HepG2 (cell line): ENCODE measurements around the gene ITSN2. TPM values are rescaled to one million over a fixed set of nuclear protein-coding genes. Genes with fewer than 3 reads are reported as not detected.

Source experiments
- ATAC-seq: fragments of 200-7000 bp; cut with Tn5 transposase; 3 replicates; pipeline ENCODE4 v1.9.1; 2020; ENCODE audit warnings: mild to moderate bottlenecking, moderate library complexity
- BruUV-seq: library from RNA; stranded (reverse); fragments of 400-500 nt; replicated peaks from 2 replicates; lab custom pipeline; 2021; lab: Mats Ljungman, UMichigan
- CTCF ChIA-PET: fragments of 300-600 bp; formaldehyde crosslinking; extraction: SDS; loops from one replicate; lab custom pipeline; 2021; ENCODE audit warnings: low total read pairs, inconsistent platforms, low intra/inter-chr PET ratio; lab: Yijun Ruan, JAX
- POLR2A ChIA-PET: fragments of 350-600 bp; sonication (Branson Sonifier 250); formaldehyde crosslinking; loops from one replicate; lab custom pipeline; 2020; ENCODE audit warnings: antibody characterized with exemption, inconsistent platforms; lab: Yijun Ruan, JAX
- DNase-seq: peaks from one replicate; pipeline ENCODE4 v3.0.0-alpha.2; 2015; ENCODE audit warnings: low spot score
- FAIRE-seq: peaks from 3 replicates; lab custom pipeline; 2011; peaks lifted over from hg19 to GRCh38; lab: Jason Lieb, UNC
- H2AFZ ChIP-seq: one replicate; pipeline ENCODE4 v1.6.1; 2011; ENCODE audit warnings: low read length, inconsistent platforms
- H3K27ac ChIP-seq: fragments of 300-600 bp; 3 replicates; pipeline ENCODE4 v1.8.0; 2011; ENCODE audit warnings: mixed run types, mild to moderate bottlenecking, mixed read lengths, low read length, inconsistent platforms; ENCODE audit not compliant: insufficient read depth; ENCODE audit errors: extremely low read length
- H3K27me3 ChIP-seq, 2 experiments: fragments of 200-600 bp in 1 of 2; 2 replicates in 1 of 2; 3 replicates in 1 of 2; pipeline versions ENCODE4 v1.6.0 to v1.8.0; 2011; ENCODE audit warnings: low read length in 2 of 2, mild to moderate bottlenecking in 2 of 2, moderate library complexity in 2 of 2, inconsistent platforms in 1 of 2; ENCODE audit not compliant: insufficient read depth in 2 of 2, control insufficient read depth in 1 of 2
- H3K36me3 ChIP-seq, 2 experiments: fragments of 200-600 bp in 1 of 2; replicated peaks in 1 of 2; 2 replicates in 1 of 2; 3 replicates in 1 of 2; pipeline versions ENCODE4 v1.5.1 to v1.8.0; 2011; ENCODE audit warnings: low read length in 2 of 2, inconsistent platforms in 1 of 2; ENCODE audit not compliant: insufficient read depth in 2 of 2, control insufficient read depth in 1 of 2
- H3K4me1 ChIP-seq: 2 replicates; pipeline ENCODE4 v1.5.1; 2012; ENCODE audit warnings: low read length, inconsistent platforms; ENCODE audit not compliant: insufficient read depth
- H3K4me2 ChIP-seq: 2 replicates; pipeline ENCODE4 v1.6.0; 2011; ENCODE audit warnings: low read depth, low read length, inconsistent platforms
- H3K4me3 ChIP-seq, 3 experiments: fragments of 200-600 bp in 1 of 3; sonication (generic), shearing (Covaris generic) in 1 of 3; replicated peaks in 1 of 3; 2 replicates each; pipeline ENCODE4 v1.5.1; 2011 to 2016; ENCODE audit warnings: low read length in 3 of 3, inconsistent platforms in 2 of 3, low read depth in 2 of 3, mild to moderate bottlenecking in 2 of 3, control low read depth in 1 of 3, mixed read lengths in 1 of 3; ENCODE audit not compliant: insufficient read depth in 1 of 3
- H3K79me2 ChIP-seq: one replicate; pipeline ENCODE4 v1.6.1; 2011; ENCODE audit warnings: low read length, inconsistent platforms; ENCODE audit not compliant: insufficient read depth
- H3K9ac ChIP-seq: 2 replicates; pipeline ENCODE4 v1.6.0; 2011; ENCODE audit warnings: mild to moderate bottlenecking, low read depth, low read length, inconsistent platforms; ENCODE audit not compliant: insufficient read depth
- H3K9me3 ChIP-seq: 2 replicates; pipeline ENCODE4 v1.5.1; 2012; ENCODE audit warnings: mild to moderate bottlenecking, low read length
- H4K20me1 ChIP-seq: 2 replicates; pipeline ENCODE4 v1.6.0; 2011; ENCODE audit warnings: inconsistent platforms, mild to moderate bottlenecking, low read length, moderate library complexity; ENCODE audit not compliant: insufficient read depth
- CBX2 ChIP-seq, 2 experiments: fragments of 200-600 bp in 1 of 2; sonication (generic); formaldehyde crosslinking in 1 of 2; IDR thresholded peaks; 2 replicates each; pipeline versions ENCODE4 v1.7.0 to v1.8.1; 2018 to 2022; ENCODE audit warnings: low read depth in 2 of 2, low read length in 1 of 2, mild to moderate bottlenecking in 1 of 2, missing genetic modification reagents in 1 of 2
- CBX5 ChIP-seq: sonication (generic); formaldehyde crosslinking; IDR thresholded peaks from 2 replicates; pipeline ENCODE4 v1.4.0; 2020; ENCODE audit warnings: missing genetic modification reagents, borderline replicate concordance
- ELF4 ChIP-seq: sonication (generic); formaldehyde crosslinking; IDR thresholded peaks from 2 replicates; pipeline ENCODE4 v1.5.0; 2020; ENCODE audit warnings: missing genetic modification reagents, mild to moderate bottlenecking, moderate library complexity, borderline replicate concordance
- FLYWCH1 ChIP-seq: sonication (generic); formaldehyde crosslinking; IDR thresholded peaks from 2 replicates; pipeline ENCODE4 v1.8.1; 2023; ENCODE audit warnings: mild to moderate bottlenecking, missing genetic modification reagents
- FOXM1 ChIP-seq: sonication (generic); formaldehyde crosslinking; IDR thresholded peaks from 2 replicates; pipeline ENCODE4 v1.5.0; 2020; ENCODE audit warnings: missing genetic modification reagents
- GATA4 ChIP-seq: sonication (generic); IDR thresholded peaks from 2 replicates; pipeline ENCODE4 v1.6.1; 2016; ENCODE audit warnings: antibody characterized with exemption, low read depth, borderline replicate concordance
- KDM6A ChIP-seq: IDR thresholded peaks from 2 replicates; pipeline ENCODE4 v1.6.1; 2016; ENCODE audit warnings: low read depth
- NAIF1 ChIP-seq: sonication (generic); formaldehyde crosslinking; IDR thresholded peaks from 2 replicates; pipeline ENCODE4 v1.5.0; 2020; ENCODE audit warnings: mild to moderate bottlenecking, missing genetic modification reagents, borderline replicate concordance
- NFKB2 ChIP-seq: sonication (generic); formaldehyde crosslinking; IDR thresholded peaks from 2 replicates; pipeline ENCODE4 v1.4.0; 2020; ENCODE audit warnings: missing genetic modification reagents, borderline replicate concordance
- PRPF4 ChIP-seq: fragments of 200-400 bp; formaldehyde crosslinking; IDR thresholded peaks from 2 replicates; pipeline ENCODE4 v1.6.1; 2016; ENCODE audit warnings: low read length, low read depth; ENCODE audit not compliant: poor library complexity, severe bottlenecking
- RBFOX2 ChIP-seq: fragments of 200-400 bp; formaldehyde crosslinking; IDR thresholded peaks from 2 replicates; pipeline ENCODE4 v1.6.1; 2017; ENCODE audit warnings: low read depth, mild to moderate bottlenecking, low read length
- SMAD9 ChIP-seq: sonication (generic); formaldehyde crosslinking; IDR thresholded peaks from 2 replicates; pipeline ENCODE4 v1.5.1; 2020; ENCODE audit warnings: mild to moderate bottlenecking, missing genetic modification reagents
- THYN1 ChIP-seq: sonication (generic); formaldehyde crosslinking; IDR thresholded peaks from 2 replicates; pipeline ENCODE4 v1.8.1; 2023; ENCODE audit warnings: low read depth, mild to moderate bottlenecking, moderate library complexity, missing genetic modification reagents, borderline replicate concordance
- ZBTB1 ChIP-seq: sonication (generic); formaldehyde crosslinking; IDR thresholded peaks from 2 replicates; pipeline ENCODE4 v1.4.0; 2020; ENCODE audit warnings: missing genetic modification reagents, borderline replicate concordance
- ZBTB21 ChIP-seq: sonication (generic); formaldehyde crosslinking; IDR thresholded peaks from 2 replicates; pipeline ENCODE4 v1.4.0; 2020; ENCODE audit warnings: missing genetic modification reagents
- ZBTB3 ChIP-seq: sonication (generic); formaldehyde crosslinking; IDR thresholded peaks from 2 replicates; pipeline ENCODE4 v1.4.0; 2020; ENCODE audit warnings: low read depth, mild to moderate bottlenecking, moderate library complexity, missing genetic modification reagents, borderline replicate concordance
- ZBTB44 ChIP-seq: sonication (generic); formaldehyde crosslinking; IDR thresholded peaks from 2 replicates; pipeline ENCODE4 v1.4.0; 2020; ENCODE audit warnings: missing genetic modification reagents
- ZNF136 ChIP-seq: sonication (generic); formaldehyde crosslinking; IDR thresholded peaks from 2 replicates; pipeline ENCODE4 v1.8.1; 2022; ENCODE audit warnings: low read depth, mild to moderate bottlenecking, moderate library complexity, missing genetic modification reagents
- ZNF451 ChIP-seq: sonication (generic); formaldehyde crosslinking; IDR thresholded peaks from 2 replicates; pipeline ENCODE4 v1.5.0; 2020; ENCODE audit warnings: mild to moderate bottlenecking, missing genetic modification reagents
- ZNF577 ChIP-seq: sonication (generic); formaldehyde crosslinking; IDR thresholded peaks from 2 replicates; pipeline ENCODE4 v1.4.0; 2020; ENCODE audit warnings: mild to moderate bottlenecking, low read depth, missing genetic modification reagents, borderline replicate concordance
- ZNF709 ChIP-seq: sonication (generic); formaldehyde crosslinking; IDR thresholded peaks from 2 replicates; pipeline ENCODE4 v1.5.0; 2020; ENCODE audit warnings: mild to moderate bottlenecking, missing genetic modification reagents
- in situ Hi-C: cut with HindIII; loops from 2 replicates; pipeline ENCODE4 v1.10.0; 2017; ENCODE audit warnings: low pct_unique_long_range_greater_than_20kb; ENCODE audit not compliant: extremely low pct_ligation_motif_present
- intact Hi-C: fragments of 100-400 bp; cut with micrococcal nuclease; formaldehyde crosslinking; loops from one replicate; pipeline ENCODE4 v1.10.0; 2022; ENCODE audit not compliant: unreplicated experiment
- polyA plus RNA-seq, 8 experiments: library from polyadenylated mRNA; depleted of rRNA in 3 of 8; stranded (reverse) in 7 of 8; unstranded in 1 of 8; fragments of >200 nt; fragmentation: Illumina TruSeq in 4 of 8; extraction: Trizol in 4 of 8; gene quantifications; 2 replicates each; pipeline versions ENCODE4 v1.2.1 to v1.2.3, GENCODE V29; 2011 to 2016; ENCODE audit warnings: low read depth in 4 of 8, missing spikeins in 1 of 8, mixed read lengths in 1 of 8; ENCODE audit not compliant: insufficient read depth in 1 of 8
- total RNA-seq, 5 experiments: library from RNA; depleted of rRNA; stranded (reverse); fragments of >200 nt; fragmentation: Illumina TruSeq; extraction: Trizol; gene quantifications; 2 replicates each; pipeline ENCODE4 v1.2.3, GENCODE V29; 2016; ENCODE audit warnings: low read depth in 1 of 5

ITSN2 gene
- total and polyA plus RNA-seq, 2 of the 13 experiments (the other 11 are each of a cell fraction or from before 2014, with no cell fraction given): 26.0 to 26.6 TPM

GRCh38 chr2:24245986-24246776 lies 114.2 kb downstream of the ITSN2 start (continued):
- TF ChIP-seq ELF4 (CRISPR knock-in tag) (no peak), CBX5 (CRISPR knock-in tag) (no peak), ZNF451 (no peak), PRPF4 (no peak), FOXM1 (CRISPR knock-in tag) (no peak), ZBTB44 (CRISPR knock-in tag) (no peak), ZNF577 (CRISPR knock-in tag) (no peak), NAIF1 (no peak), ZBTB3 (CRISPR knock-in tag) (no peak)

- Histone ChIP-seq H3K36me3 (peaks cover 3 to 13% of the 10 kb centered on the region in 2 experiments; a peak in 4 of 5 replicates), H3K27ac (no peak overlapping the region), H3K4me1 (peaks cover 8% of the 10 kb centered on the region), H3K4me3 (no peak overlapping the region), H3K4me2 (no peak overlapping the region), H4K20me1 (no peaks in the 10 kb centered on the region), H3K9ac (no peak overlapping the region), H3K9me3 (no peaks in the 10 kb centered on the region), H2AFZ (no peak overlapping the region), H3K27me3 (no peaks in the 10 kb centered on the region), H3K79me2 (no peaks in the 10 kb centered on the region)
- intact Hi-C loops: no loop called here
- ChIA-PET CTCF (no interaction called here), POLR2A (no interaction called here)
- in situ Hi-C loops: no loop called here
- FAIRE-seq (no peak), ATAC-seq (no peak), DNase-seq (no peak)
- BruUV-seq: no TSS peak
- no peak for TF ChIP-seq ZBTB1 (CRISPR knock-in tag)
- TF ChIP-seq FLYWCH1 (CRISPR knock-in tag): no peak
- no peak for TF ChIP-seq NFKB2
- no peak for TF ChIP-seq ZNF709 (CRISPR knock-in tag)
- TF ChIP-seq CBX2 (IDR thresholded peaks at IDR 0.05; ENCODE audit: low read depth, low read length): no peak
- TF ChIP-seq CBX2 (CRISPR knock-in tag; IDR thresholded peaks at IDR 0.05; ENCODE audit: low read depth): no peak
- TF ChIP-seq GATA4: no peak
- no peak for TF ChIP-seq ZBTB21 (CRISPR knock-in tag)
- TF ChIP-seq ZNF136 (CRISPR knock-in tag): no peak
- TF ChIP-seq THYN1 (CRISPR knock-in tag): no peak
- TF ChIP-seq SMAD9 (CRISPR knock-in tag): no peak
- TF ChIP-seq KDM6A (CRISPR knock-in tag): no peak
- no peak for TF ChIP-seq RBFOX2
Measured at GRCh38 chr2:24241528-24241927, 118.8 kb downstream of the ITSN2 start.
